ENCODE results near the gene MYO15B. TPM values are rescaled to one million over a fixed set of nuclear protein-coding genes. Genes with fewer than 3 reads are reported as not detected.
"Not testable (repeated sequence)": the region's sequence is repeated elsewhere in the genome, so short reads cannot be mapped to it uniquely, and the experiment has no call there.

Gene MYO15B
- total RNA-seq, 2 experiments from 2014 or later = 17.8 to 18.9 TPM

GRCh38 chr17:75630071-75630917 is 42.7 kb downstream of the MYO15B start:
- Mint-ChIP-seq H3K9me3 (no peaks in the 10 kb centered on the region), H3K4me3 (no peak overlapping the region), H3K27ac (no peak overlapping the region), H3K4me1 (peaks cover 5% of the 10 kb centered on the region), H3K27me3 (no peaks in the 10 kb centered on the region), H3K36me3 (no peaks in the 10 kb centered on the region)
- DNase-seq = no peak

GRCh38 chr17:75631353-75631752 is 43.8 kb downstream of the MYO15B start:
- Mint-ChIP-seq H3K27me3 (no peaks in the 10 kb centered on the region), H3K4me1 (peaks cover 5% of the 10 kb centered on the region), H3K36me3 (no peaks in the 10 kb centered on the region), H3K27ac (no peak overlapping the region), H3K4me3 (no peak overlapping the region), H3K9me3 (no peaks in the 10 kb centered on the region)
- DNase-seq = no peak

- no peaks in the 10 kb centered on the region for H3K36me3 Mint-ChIP-seq
- DNase-seq = no peak
- peaks cover 5% of the 10 kb centered on the region for H3K4me1 Mint-ChIP-seq
- H3K4me3 Mint-ChIP-seq = no peak overlapping the region
- H3K27ac Mint-ChIP-seq = no peak overlapping the region
- H3K27me3 Mint-ChIP-seq = no peaks in the 10 kb centered on the region
- no peaks in the 10 kb centered on the region for H3K9me3 Mint-ChIP-seq
These were observed 44.8 kb downstream of the MYO15B start for GRCh38 chr17:75632428-75632827.

GRCh38 chr17:75632863-75633485 is 45.4 kb downstream of the MYO15B start, which contains the start of gene SMIM5:
Gene SMIM5, plus strand, starts transcription at chr17:75633434. Its CDS starts 6,768 bp downstream, at chr17:75640202.
- no peaks in the 10 kb centered on the region for H3K27me3 Mint-ChIP-seq
- H3K36me3 Mint-ChIP-seq = no peaks in the 10 kb centered on the region
- DNase-seq = peak; percentile 77
- H3K4me3 Mint-ChIP-seq = no peak within 1 kb of the TSS
- H3K9me3 Mint-ChIP-seq = no peaks in the 10 kb centered on the region
- H3K4me1 Mint-ChIP-seq = peaks cover 5% of the 10 kb centered on the region
- no peak within 1 kb of the TSS for H3K27ac Mint-ChIP-seq

GRCh38 chr17:75633486-75634375 is 46.1 kb downstream of the MYO15B start:
- H3K27me3 Mint-ChIP-seq = no peaks in the 10 kb centered on the region
- H3K27ac Mint-ChIP-seq = no peak overlapping the region
- H3K9me3 Mint-ChIP-seq = no peaks in the 10 kb centered on the region
- peak; percentile 47 for DNase-seq
- no peaks in the 10 kb centered on the region for H3K36me3 Mint-ChIP-seq
- no peak overlapping the region for H3K4me3 Mint-ChIP-seq
- peaks cover 5% of the 10 kb centered on the region for H3K4me1 Mint-ChIP-seq

- no peaks in the 10 kb centered on the region for H3K9me3 Mint-ChIP-seq
- no peak for DNase-seq
- peaks cover 5% of the 10 kb centered on the region for H3K4me1 Mint-ChIP-seq
- H3K36me3 Mint-ChIP-seq = no peaks in the 10 kb centered on the region
- no peak overlapping the region for H3K27ac Mint-ChIP-seq
- no peak overlapping the region for H3K4me3 Mint-ChIP-seq
- H3K27me3 Mint-ChIP-seq = no peaks in the 10 kb centered on the region
These were observed 46.8 kb downstream of the MYO15B start for GRCh38 chr17:75634376-75634740.

GRCh38 chr17:75634754-75635609 is 47.4 kb downstream of the MYO15B start:
- H3K4me1 Mint-ChIP-seq = peaks cover 5% of the 10 kb centered on the region
- no peaks in the 10 kb centered on the region for H3K36me3 Mint-ChIP-seq
- no peaks in the 10 kb centered on the region for H3K27me3 Mint-ChIP-seq
- H3K9me3 Mint-ChIP-seq = no peaks in the 10 kb centered on the region
- no peak overlapping the region for H3K4me3 Mint-ChIP-seq
- H3K27ac Mint-ChIP-seq = no peak overlapping the region
- DNase-seq = no peak

- no peaks in the 10 kb centered on the region for H3K9me3 Mint-ChIP-seq
- H3K27me3 Mint-ChIP-seq = no peaks in the 10 kb centered on the region
- peaks cover 5% of the 10 kb centered on the region for H3K4me1 Mint-ChIP-seq
- no peak overlapping the region for H3K27ac Mint-ChIP-seq
- no peak overlapping the region for H3K4me3 Mint-ChIP-seq
- no peaks in the 10 kb centered on the region for H3K36me3 Mint-ChIP-seq
- no peak for DNase-seq
These were observed 48.1 kb downstream of the MYO15B start for GRCh38 chr17:75635610-75636202.

- H3K4me1 Mint-ChIP-seq = peaks cover 5% of the 10 kb centered on the region
- no peak overlapping the region for H3K4me3 Mint-ChIP-seq
- no peaks in the 10 kb centered on the region for H3K9me3 Mint-ChIP-seq
- H3K27ac Mint-ChIP-seq = no peak overlapping the region
- no peaks in the 10 kb centered on the region for H3K27me3 Mint-ChIP-seq
- no peaks in the 10 kb centered on the region for H3K36me3 Mint-ChIP-seq
- no peak for DNase-seq
These were observed 49.0 kb downstream of the MYO15B start for GRCh38 chr17:75636381-75637142.

GRCh38 chr17:75637143-75637538 is 49.5 kb downstream of the MYO15B start:
- H3K36me3 Mint-ChIP-seq = no peaks in the 10 kb centered on the region
- peaks cover 5% of the 10 kb centered on the region for H3K4me1 Mint-ChIP-seq
- DNase-seq = no peak
- H3K4me3 Mint-ChIP-seq = no peak overlapping the region
- H3K27ac Mint-ChIP-seq = no peak overlapping the region
- H3K9me3 Mint-ChIP-seq = no peaks in the 10 kb centered on the region
- no peaks in the 10 kb centered on the region for H3K27me3 Mint-ChIP-seq

- Mint-ChIP-seq H3K36me3 (no peaks in the 10 kb centered on the region), H3K4me3 (no peak overlapping the region), H3K27me3 (no peaks in the 10 kb centered on the region), H3K9me3 (no peaks in the 10 kb centered on the region), H3K4me1 (peaks cover 5% of the 10 kb centered on the region), H3K27ac (no peak overlapping the region)
- DNase-seq = no peak
These were observed 50.0 kb downstream of the MYO15B start for GRCh38 chr17:75637551-75637950.

- not testable (repeated sequence) for H3K4me1 Mint-ChIP-seq, H3K27ac Mint-ChIP-seq, H3K27me3 Mint-ChIP-seq
These were observed 50.4 kb downstream of the MYO15B start for GRCh38 chr17:75638039-75638438.

GRCh38 chr17:75638893-75639292 is 51.3 kb downstream of the MYO15B start:
- Mint-ChIP-seq H3K4me3 (no peak overlapping the region), H3K36me3 (no peaks in the 10 kb centered on the region), H3K27ac (no peak overlapping the region), H3K9me3 (no peaks in the 10 kb centered on the region), H3K27me3 (no peaks in the 10 kb centered on the region), H3K4me1 (peaks cover 2% of the 10 kb centered on the region)
- no peak for DNase-seq

More at GRCh38 chr17:75638039-75638438, 50.4 kb downstream of the MYO15B start:
- H3K36me3 Mint-ChIP-seq, DNase-seq, H3K4me3 Mint-ChIP-seq, H3K9me3 Mint-ChIP-seq: not testable (repeated sequence)
